C1 segment of cervical spinal cord (tissue), 14 donors: ENCODE data around the gene PRKAB1.
A peak's percentile ranks its signal among the peaks of the same experiment; 100 is the strongest.

ENCODE experiments used
- DNase-seq, 14 donors: peaks; one replicate each; lab custom pipeline; 2025; lab: John Stamatoyannopoulos, UW

Gene PRKAB1

GRCh38 chr12:119712721-119713120, 44.8 kb downstream of the PRKAB1 start:
- no peak for DNase-seq

GRCh38 chr12:119713551-119714031, 45.7 kb downstream of the PRKAB1 start:
- DNase-seq: peak in 1 of 14 donors; percentile 75

- no peak for DNase-seq
Observed at GRCh38 chr12:119714614-119715267, 46.8 kb downstream of the PRKAB1 start.

GRCh38 chr12:119715268-119715620, 47.3 kb downstream of the PRKAB1 start:
- no peak for DNase-seq

GRCh38 chr12:119718141-119718540, 50.2 kb downstream of the PRKAB1 start:
- DNase-seq: no peak

GRCh38 chr12:119720349-119720748, 52.4 kb downstream of the PRKAB1 start:
- DNase-seq: no peak

GRCh38 chr12:119721306-119721705, 53.4 kb downstream of the PRKAB1 start:
- peak in 1 of 14 donors; percentile 73 for DNase-seq

GRCh38 chr12:119725523-119725922, 57.6 kb downstream of the PRKAB1 start:
- peak in 2 of 14 donors; percentile 22 to 51 for DNase-seq

- no peak for DNase-seq
Observed at GRCh38 chr12:119727600-119728443, 59.9 kb downstream of the PRKAB1 start.

GRCh38 chr12:119728444-119728745, 60.5 kb downstream of the PRKAB1 start:
- DNase-seq: peak in 1 of 14 donors; percentile 83

- no peak for DNase-seq
Observed at GRCh38 chr12:119729871-119730270, 61.9 kb downstream of the PRKAB1 start.

GRCh38 chr12:119730381-119730780, 62.4 kb downstream of the PRKAB1 start:
- no peak for DNase-seq
